Measurements from ENCODE around the gene KIAA2012. TPM values are rescaled to one million over a fixed set of nuclear protein-coding genes. Genes with fewer than 3 reads are reported as not detected.

KIAA2012 gene
- total RNA-seq, 2 experiments from 2014 or later = not detected

- H3K4me3 Mint-ChIP-seq = no peak overlapping the region
- H3K9me3 Mint-ChIP-seq (ENCODE audit: insufficient read depth) = no peaks in the 10 kb centered on the region
- no peaks in the 10 kb centered on the region for H3K4me1 Mint-ChIP-seq (ENCODE audit: low read depth)
- ATAC-seq = no peak
- POLR2A ChIA-PET = no interaction called here
- CTCF ChIA-PET = interaction anchor here (1.0 kb wide), 1 partner anchor 82 kb away, joined by 3 read pairs; no protein-coding TSS in a partner anchor
- no peak overlapping the region for H3K27ac Mint-ChIP-seq
- DNase-seq = no peak
- H3K27me3 Mint-ChIP-seq (ENCODE audit: low read depth) = peaks cover 14% of the 10 kb centered on the region
- H3K36me3 Mint-ChIP-seq (ENCODE audit: low read depth) = no peaks in the 10 kb centered on the region
These were observed 23.7 kb downstream of the KIAA2012 start for GRCh38 chr2:202096736-202097135.

- Mint-ChIP-seq H3K27ac (no peak overlapping the region), H3K27me3 (ENCODE audit: low read depth) (peaks cover 16% of the 10 kb centered on the region), H3K4me1 (ENCODE audit: low read depth) (no peaks in the 10 kb centered on the region), H3K4me3 (no peak overlapping the region), H3K36me3 (ENCODE audit: low read depth) (no peaks in the 10 kb centered on the region), H3K9me3 (ENCODE audit: insufficient read depth) (no peaks in the 10 kb centered on the region)
- ATAC-seq = no peak
- DNase-seq = no peak
- ChIA-PET CTCF (no interaction called here), POLR2A (no interaction called here)
These were observed 25.2 kb downstream of the KIAA2012 start for GRCh38 chr2:202098291-202098690.

- H3K27me3 Mint-ChIP-seq (ENCODE audit: low read depth) = peaks cover 16% of the 10 kb centered on the region
- H3K27ac Mint-ChIP-seq = no peak overlapping the region
- CTCF ChIA-PET = no interaction called here
- ATAC-seq = no peak
- H3K9me3 Mint-ChIP-seq (ENCODE audit: insufficient read depth) = no peaks in the 10 kb centered on the region
- POLR2A ChIA-PET = no interaction called here
- no peak for DNase-seq
- H3K4me1 Mint-ChIP-seq (ENCODE audit: low read depth) = no peaks in the 10 kb centered on the region
- no peaks in the 10 kb centered on the region for H3K36me3 Mint-ChIP-seq (ENCODE audit: low read depth)
- no peak overlapping the region for H3K4me3 Mint-ChIP-seq
These were observed 26.5 kb downstream of the KIAA2012 start for GRCh38 chr2:202099515-202099914.

GRCh38 chr2:202100176-202100575 lies 27.1 kb downstream of the KIAA2012 start:
- no peak for ATAC-seq
- no peak overlapping the region for H3K4me3 Mint-ChIP-seq
- POLR2A ChIA-PET = no interaction called here
- no peak overlapping the region for H3K27ac Mint-ChIP-seq
- peaks cover 20% of the 10 kb centered on the region for H3K27me3 Mint-ChIP-seq (ENCODE audit: low read depth)
- H3K4me1 Mint-ChIP-seq (ENCODE audit: low read depth) = no peaks in the 10 kb centered on the region
- DNase-seq = no peak
- H3K36me3 Mint-ChIP-seq (ENCODE audit: low read depth) = no peaks in the 10 kb centered on the region
- H3K9me3 Mint-ChIP-seq (ENCODE audit: insufficient read depth) = no peaks in the 10 kb centered on the region
- CTCF ChIA-PET = no interaction called here

GRCh38 chr2:202101026-202101579 lies 28.0 kb downstream of the KIAA2012 start:
- H3K4me3 Mint-ChIP-seq = no peak overlapping the region
- CTCF ChIA-PET = no interaction called here
- DNase-seq = no peak
- POLR2A ChIA-PET = no interaction called here
- no peaks in the 10 kb centered on the region for H3K9me3 Mint-ChIP-seq (ENCODE audit: insufficient read depth)
- H3K4me1 Mint-ChIP-seq (ENCODE audit: low read depth) = no peaks in the 10 kb centered on the region
- ATAC-seq = no peak
- peaks cover 18% of the 10 kb centered on the region for H3K27me3 Mint-ChIP-seq (ENCODE audit: low read depth)
- no peak overlapping the region for H3K27ac Mint-ChIP-seq
- no peaks in the 10 kb centered on the region for H3K36me3 Mint-ChIP-seq (ENCODE audit: low read depth)

GRCh38 chr2:202102425-202103000 lies 29.5 kb downstream of the KIAA2012 start:
- Mint-ChIP-seq H3K27me3 (ENCODE audit: low read depth) (peaks cover 18% of the 10 kb centered on the region), H3K9me3 (ENCODE audit: insufficient read depth) (no peaks in the 10 kb centered on the region), H3K36me3 (ENCODE audit: low read depth) (no peaks in the 10 kb centered on the region), H3K27ac (no peak overlapping the region), H3K4me1 (ENCODE audit: low read depth) (no peaks in the 10 kb centered on the region), H3K4me3 (no peak overlapping the region)
- ChIA-PET POLR2A (no interaction called here), CTCF (interaction anchor here (0.9 to 1.2 kb wide), 2 partner anchors 76 to 242 kb away, joined by 3 read pairs; no protein-coding TSS in a partner anchor)
- ATAC-seq (no peak), DNase-seq (no peak)

GRCh38 chr2:202104286-202104870 lies 31.3 kb downstream of the KIAA2012 start:
- Mint-ChIP-seq H3K27me3 (ENCODE audit: low read depth) (peaks cover 15% of the 10 kb centered on the region), H3K4me1 (ENCODE audit: low read depth) (no peaks in the 10 kb centered on the region), H3K4me3 (no peak overlapping the region), H3K27ac (no peak overlapping the region), H3K36me3 (ENCODE audit: low read depth) (no peaks in the 10 kb centered on the region), H3K9me3 (ENCODE audit: insufficient read depth) (no peaks in the 10 kb centered on the region)
- POLR2A ChIA-PET = interaction anchor here (0.6 kb wide), 1 partner anchor 390 kb away, joined by 3 read pairs; no protein-coding TSS in a partner anchor
- CTCF ChIA-PET = no interaction called here
- ATAC-seq (no peak), DNase-seq (peak; percentile 46)

GRCh38 chr2:202105025-202105424 lies 32.0 kb downstream of the KIAA2012 start:
- POLR2A ChIA-PET = interaction anchor here (0.6 kb wide), 1 partner anchor 389 kb away, joined by 3 read pairs; no protein-coding TSS in a partner anchor
- Mint-ChIP-seq H3K4me3 (no peak overlapping the region), H3K9me3 (ENCODE audit: insufficient read depth) (no peaks in the 10 kb centered on the region), H3K27me3 (ENCODE audit: low read depth) (peaks cover 15% of the 10 kb centered on the region), H3K4me1 (ENCODE audit: low read depth) (no peaks in the 10 kb centered on the region), H3K27ac (no peak overlapping the region), H3K36me3 (ENCODE audit: low read depth) (no peaks in the 10 kb centered on the region)
- CTCF ChIA-PET = no interaction called here
- DNase-seq (no peak), ATAC-seq (no peak)

GRCh38 chr2:202108345-202108744 lies 35.3 kb downstream of the KIAA2012 start:
- no peaks in the 10 kb centered on the region for H3K9me3 Mint-ChIP-seq (ENCODE audit: insufficient read depth)
- no peaks in the 10 kb centered on the region for H3K4me1 Mint-ChIP-seq (ENCODE audit: low read depth)
- H3K27ac Mint-ChIP-seq = no peak overlapping the region
- DNase-seq (no peak), ATAC-seq (no peak)
- ChIA-PET POLR2A (no interaction called here), CTCF (no interaction called here)
- H3K4me3 Mint-ChIP-seq = no peak overlapping the region
- H3K27me3 Mint-ChIP-seq (ENCODE audit: low read depth) = peaks cover 16% of the 10 kb centered on the region
- no peaks in the 10 kb centered on the region for H3K36me3 Mint-ChIP-seq (ENCODE audit: low read depth)

- Mint-ChIP-seq H3K9me3 (ENCODE audit: insufficient read depth) (no peaks in the 10 kb centered on the region), H3K36me3 (ENCODE audit: low read depth) (no peaks in the 10 kb centered on the region), H3K27ac (no peak overlapping the region), H3K27me3 (ENCODE audit: low read depth) (peaks cover 13% of the 10 kb centered on the region), H3K4me3 (no peak overlapping the region), H3K4me1 (ENCODE audit: low read depth) (no peaks in the 10 kb centered on the region)
- ATAC-seq (no peak), DNase-seq (no peak)
- CTCF ChIA-PET = interaction anchor here (1.4 kb wide), 1 partner anchor 249 kb away, joined by 5 read pairs; no protein-coding TSS in a partner anchor
- POLR2A ChIA-PET = no interaction called here
These were observed 36.2 kb downstream of the KIAA2012 start for GRCh38 chr2:202109139-202109736.

- Mint-ChIP-seq H3K9me3 (ENCODE audit: insufficient read depth) (no peaks in the 10 kb centered on the region), H3K4me1 (ENCODE audit: low read depth) (no peaks in the 10 kb centered on the region), H3K36me3 (ENCODE audit: low read depth) (no peaks in the 10 kb centered on the region), H3K27me3 (ENCODE audit: low read depth) (peaks cover 12% of the 10 kb centered on the region), H3K4me3 (no peak overlapping the region), H3K27ac (no peak overlapping the region)
- ATAC-seq = no peak
- DNase-seq = no peak
- CTCF ChIA-PET = interaction anchor here (1.4 kb wide), 1 partner anchor 249 kb away, joined by 5 read pairs; no protein-coding TSS in a partner anchor
- POLR2A ChIA-PET = no interaction called here
These were observed 36.7 kb downstream of the KIAA2012 start for GRCh38 chr2:202109737-202110184.

GRCh38 chr2:202110491-202110890 lies 37.4 kb downstream of the KIAA2012 start:
- DNase-seq (no peak), ATAC-seq (no peak)
- no peaks in the 10 kb centered on the region for H3K36me3 Mint-ChIP-seq (ENCODE audit: low read depth)
- H3K9me3 Mint-ChIP-seq (ENCODE audit: insufficient read depth) = no peaks in the 10 kb centered on the region
- no peak overlapping the region for H3K4me3 Mint-ChIP-seq
- CTCF ChIA-PET = interaction anchor here (1.4 kb wide), 1 partner anchor 250 kb away, joined by 5 read pairs; no protein-coding TSS in a partner anchor
- H3K4me1 Mint-ChIP-seq (ENCODE audit: low read depth) = no peaks in the 10 kb centered on the region
- H3K27me3 Mint-ChIP-seq (ENCODE audit: low read depth) = peaks cover 13% of the 10 kb centered on the region
- no peak overlapping the region for H3K27ac Mint-ChIP-seq
- POLR2A ChIA-PET = no interaction called here

Measured in activated CD8-positive, alpha-beta T cell treated with anti-CD3 and anti-CD28 coated beads, Interleukin-2, amount 10 ng/mL, durations not matched to agents 7 days and 5 days (primary cell).